ENCODE data around the gene CLDND1. TPM values are rescaled to one million over a fixed set of nuclear protein-coding genes. Genes with fewer than 3 reads are reported as not detected.
A peak's percentile ranks its signal among the peaks of the same experiment; 100 is the strongest.

CLDND1 gene
- total and polyA plus RNA-seq, 10 of the 15 experiments (the other 5 are each of a cell fraction or from before 2014, with no cell fraction given), result 97.8 to 225 (median 152) TPM

GRCh38 chr3:98548544-98548943, 25.8 kb upstream of the CLDND1 start (continued):
- peak; percentile 62; the same call in 1 of the 2 replicates for TF ChIP-seq ZNF687 (IDR thresholded peaks at IDR 0.05)
- TF ChIP-seq BHLHE40 (IDR thresholded peaks at IDR 0.05; ENCODE audit: borderline replicate concordance in 1 of 2, low read depth in 2 of 2, low read length in 1 of 2), result no peak

- H3K9me3 ChIP-seq (replicated peaks; ENCODE audit: control insufficient read depth, insufficient read depth, low read length), result no peaks in the 10 kb centered on the region
- H3K27me3 ChIP-seq (replicated peaks in 1 of 2; ENCODE audit: control insufficient read depth in 2 of 2, insufficient read depth in 2 of 2, low read length in 1 of 2), result no peaks in the 10 kb centered on the region
- no peaks in the 10 kb centered on the region; a peak in 1 of 4 replicates for H3K36me3 ChIP-seq (ENCODE audit: control insufficient read depth in 2 of 2, insufficient read depth in 2 of 2, low read length in 1 of 2)
- H3K4me1 ChIP-seq (ENCODE audit: control insufficient read depth, insufficient read depth, low read length), result peaks cover 39% of the 10 kb centered on the region; the same call in 1 of the 2 replicates
- no peak for DNase-seq (ENCODE audit: low read depth, low spot score)
- peak; percentile 41 for FAIRE-seq
- intact Hi-C loops (cut with micrococcal nuclease; ENCODE audit: unreplicated experiment) (no loop called here), in situ Hi-C loops (cut with MboI) (no loop called here)
- H2AFZ ChIP-seq (ENCODE audit: control insufficient read depth, low read depth, low read length), result no peak overlapping the region
- ChIA-PET POLR2A (interaction anchor here (0.9 to 23.2 kb wide), 8 partner anchors 9 to 23 kb away, joined by 3 to 350 read pairs (median 3); partner anchors contain the start of genes CLDND1 and GPR15), CTCF (interaction anchor here (0.9 to 3.5 kb wide), 6 partner anchors 9 to 506 kb away, joined by 3 to 21 read pairs (median 6); partner anchors contain the start of gene GPR15), RAD21 (ENCODE audit: unreplicated experiment) (interaction anchor here (0.6 to 7.3 kb wide), 13 partner anchors 9 to 28 kb away, joined by 3 to 104 read pairs (median 4); partner anchors contain the start of genes CLDND1 and GPR15), SMC1A (ENCODE audit: uncharacterized antibody, unreplicated experiment) (interaction anchor here (0.9 to 23.6 kb wide), 10 partner anchors 8 to 196 kb away, joined by 3 to 603 read pairs (median 6); partner anchors contain the start of genes CPOX and GPR15)
- BruUV-seq (replicated peaks), result no TSS peak
- 5% methylated on average over 5 of the region's 5 CpGs for WGBS (ENCODE audit: insufficient coverage, insufficient replicate concordance, low lambda C conversion rate, missing lambda C conversion rate)
- peak overlapping the region; percentile 63 for H3K27ac ChIP-seq (ENCODE audit: control insufficient read depth, insufficient read depth)
- TF ChIP-seq FOXM1 (IDR thresholded peaks at IDR 0.05; ENCODE audit: low read depth, low read length) (0 out of 2 replicates have a peak, but pooled peaks have one; percentile 35), LARP7 (IDR thresholded peaks at IDR 0.05) (no peak), PML (IDR thresholded peaks at IDR 0.05; ENCODE audit: low read length) (peak; percentile 23; the same call in 1 of the 2 replicates), BRCA1 (IDR thresholded peaks at IDR 0.05; ENCODE audit: low read depth, low read length) (no peak), BHLHE40 (IDR thresholded peaks at IDR 0.05; ENCODE audit: borderline replicate concordance in 1 of 2, low read depth in 2 of 2, low read length in 1 of 2) (no peak), ETV6 (conservative IDR thresholded peaks at IDR 0.05 in 1 of 2, IDR thresholded peaks at IDR 0.05 in 1 of 2; ENCODE audit: borderline replicate concordance in 1 of 2, low read depth in 1 of 2) (0 out of 4 replicates have a peak, but pooled peaks of 1 of the 2 experiments have one; percentile 16), HCFC1 (IDR thresholded peaks at IDR 0.05; ENCODE audit: low read length) (no peak), REST (IDR thresholded peaks at IDR 0.05; ENCODE audit: low read depth, low read length) (no peak), FOXK2 (IDR thresholded peaks at IDR 0.05) (no peak), ASH2L (IDR thresholded peaks at IDR 0.05; ENCODE audit: borderline replicate concordance, low read depth) (no peak)
- ATAC-seq, result peak; percentile 49
- no peaks in the 10 kb centered on the region for H4K20me1 ChIP-seq (ENCODE audit: control insufficient read depth, insufficient read depth)
- peak overlapping the region; percentile 32 for H3K9ac ChIP-seq (ENCODE audit: control insufficient read depth, insufficient read depth, low read length)
- H3K4me2 ChIP-seq (ENCODE audit: control insufficient read depth, insufficient read depth), result peak overlapping the region; percentile 71
- peaks cover 97% of the 10 kb centered on the region for H3K79me2 ChIP-seq (ENCODE audit: control insufficient read depth, insufficient read depth, low read length)
- peak overlapping the region; percentile 72 for H3K4me3 ChIP-seq
Observed at GRCh38 chr3:98545940-98546339, 23.2 kb upstream of the CLDND1 start.
